ENCODE measurements around the gene MRPS27.

The MRPS27 gene

GRCh38 chr5:72271702-72272101 is 48.3 kb downstream of the MRPS27 start:
- no peak overlapping the region for H3K4me3 ChIP-seq (replicated peaks; ENCODE audit: insufficient read depth, low read length)

GRCh38 chr5:72270037-72270436 is 50.0 kb downstream of the MRPS27 start:
- no peak for DNase-seq (ENCODE audit: low read depth in 1 of 2, low spot score in 1 of 2)
- TF ChIP-seq POLR2AphosphoS5 (IDR thresholded peaks at IDR 0.05; ENCODE audit: low read depth), result no peak
- no peak for TF ChIP-seq SPI1 (IDR thresholded peaks at IDR 0.05; ENCODE audit: borderline replicate concordance, low read depth)
- no peak for TF ChIP-seq GABPA (IDR thresholded peaks at IDR 0.05; ENCODE audit: low read depth)
- no peak for TF ChIP-seq REST (IDR thresholded peaks at IDR 0.05; ENCODE audit: insufficient replicate concordance, low read depth)
- TF ChIP-seq CTCF (IDR thresholded peaks at IDR 0.05; ENCODE audit: insufficient read depth, low read length), result no peak
- Histone ChIP-seq H3K4me3 (replicated peaks; ENCODE audit: insufficient read depth, low read length) (no peak overlapping the region), H3K27me3 (ENCODE audit: insufficient read depth, poor library complexity, severe bottlenecking) (no peaks in the 10 kb centered on the region), H3K27ac (replicated peaks) (no peak overlapping the region)

More at GRCh38 chr5:72271702-72272101, 48.3 kb downstream of the MRPS27 start:
- no peak for TF ChIP-seq CTCF (IDR thresholded peaks at IDR 0.05; ENCODE audit: insufficient read depth, low read length)
- TF ChIP-seq POLR2AphosphoS5 (IDR thresholded peaks at IDR 0.05; ENCODE audit: low read depth), result no peak
- TF ChIP-seq REST (IDR thresholded peaks at IDR 0.05; ENCODE audit: insufficient replicate concordance, low read depth), result no peak
- TF ChIP-seq SPI1 (IDR thresholded peaks at IDR 0.05; ENCODE audit: borderline replicate concordance, low read depth), result no peak
- no peak for TF ChIP-seq GABPA (IDR thresholded peaks at IDR 0.05; ENCODE audit: low read depth)
- no peak for DNase-seq (ENCODE audit: low read depth in 1 of 2, low spot score in 1 of 2)
- Histone ChIP-seq H3K27ac (replicated peaks) (no peak overlapping the region), H3K27me3 (ENCODE audit: insufficient read depth, poor library complexity, severe bottlenecking) (no peaks in the 10 kb centered on the region)

- Histone ChIP-seq H3K4me3 (replicated peaks; ENCODE audit: insufficient read depth, low read length) (no peak overlapping the region), H3K27me3 (ENCODE audit: insufficient read depth, poor library complexity, severe bottlenecking) (no peaks in the 10 kb centered on the region), H3K27ac (replicated peaks) (no peak overlapping the region)
- TF ChIP-seq SPI1 (IDR thresholded peaks at IDR 0.05; ENCODE audit: borderline replicate concordance, low read depth) (no peak), GABPA (IDR thresholded peaks at IDR 0.05; ENCODE audit: low read depth) (no peak), CTCF (IDR thresholded peaks at IDR 0.05; ENCODE audit: insufficient read depth, low read length) (no peak)
- no peak for DNase-seq (ENCODE audit: low read depth in 1 of 2, low spot score in 1 of 2)
These were observed 50.6 kb downstream of the MRPS27 start for GRCh38 chr5:72269411-72269780.

- peak in 1 of 2 experiments; percentile 5 for DNase-seq (ENCODE audit: low read depth in 1 of 2, low spot score in 1 of 2)
- TF ChIP-seq CTCF (IDR thresholded peaks at IDR 0.05; ENCODE audit: insufficient read depth, low read length) (no peak), REST (IDR thresholded peaks at IDR 0.05; ENCODE audit: insufficient replicate concordance, low read depth) (no peak), POLR2AphosphoS5 (IDR thresholded peaks at IDR 0.05; ENCODE audit: low read depth) (no peak), SPI1 (IDR thresholded peaks at IDR 0.05; ENCODE audit: borderline replicate concordance, low read depth) (no peak)
- Histone ChIP-seq H3K27me3 (ENCODE audit: insufficient read depth, poor library complexity, severe bottlenecking) (no peaks in the 10 kb centered on the region), H3K27ac (replicated peaks) (no peak overlapping the region), H3K4me3 (replicated peaks; ENCODE audit: insufficient read depth, low read length) (no peak overlapping the region)
These were observed 51.2 kb downstream of the MRPS27 start for GRCh38 chr5:72268753-72269410.
